ENCODE measurements around the gene LRMDA. TPM values are rescaled to one million over a fixed set of nuclear protein-coding genes. Genes with fewer than 3 reads are reported as not detected.

The LRMDA gene
- total RNA-seq, 1 experiment from 2014 or later = not detected

DNA sequence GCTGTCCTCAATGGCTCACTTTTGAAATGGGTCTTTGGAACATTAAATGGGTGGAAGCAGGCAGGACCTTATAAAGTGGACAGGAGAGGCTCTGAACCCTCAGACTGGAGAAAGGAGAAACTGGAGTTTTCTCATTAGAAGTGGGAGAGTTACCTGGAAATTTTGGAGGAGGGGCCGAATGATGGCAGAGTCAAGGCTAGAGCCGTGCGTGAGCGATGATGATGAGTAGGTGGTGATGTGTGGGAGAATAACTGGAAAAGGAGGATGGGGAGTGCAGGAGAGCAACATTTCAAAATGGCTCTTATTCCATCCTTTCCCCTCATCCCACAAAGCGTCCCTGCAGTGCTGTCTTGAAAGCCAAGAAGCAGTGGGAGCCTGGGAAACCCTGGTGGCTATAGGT, 274.0 kb downstream of the LRMDA start:
- no peak overlapping the region for H3K4me3 ChIP-seq (ENCODE audit: low read length)
- no peak for DNase-seq
- H3K79me2 ChIP-seq (ENCODE audit: low read length) = no peaks in the 10 kb centered on the region
- H3K4me1 ChIP-seq (ENCODE audit: low read length) = no peaks in the 10 kb centered on the region
- no peaks in the 10 kb centered on the region for H4K20me1 ChIP-seq (ENCODE audit: insufficient read depth, low read depth, low read length)
- H3K9me2 ChIP-seq (replicated peaks; ENCODE audit: insufficient read depth, low read length) = no peaks in the 10 kb centered on the region
- no peaks in the 10 kb centered on the region for H3K27me3 ChIP-seq (ENCODE audit: low read length)
- H3K36me3 ChIP-seq (ENCODE audit: insufficient read depth, low read length) = no peaks in the 10 kb centered on the region
- no peak overlapping the region for H3K4me2 ChIP-seq (ENCODE audit: low read depth, low read length, poor library complexity, severe bottlenecking)
- H2AFZ ChIP-seq (ENCODE audit: low read length) = no peak overlapping the region
- H3K27ac ChIP-seq (ENCODE audit: low read length) = no peak overlapping the region
- H3K9ac ChIP-seq (ENCODE audit: low read length) = no peak overlapping the region
- H3K9me3 ChIP-seq (ENCODE audit: low read length) = no peaks in the 10 kb centered on the region

- no peaks in the 10 kb centered on the region for H3K36me3 ChIP-seq (ENCODE audit: insufficient read depth, low read length)
- H3K4me3 ChIP-seq (ENCODE audit: low read length) = no peak overlapping the region
- H3K9me2 ChIP-seq (replicated peaks; ENCODE audit: insufficient read depth, low read length) = no peaks in the 10 kb centered on the region
- no peak overlapping the region for H2AFZ ChIP-seq (ENCODE audit: low read length)
- H4K20me1 ChIP-seq (ENCODE audit: insufficient read depth, low read depth, low read length) = no peaks in the 10 kb centered on the region
- no peaks in the 10 kb centered on the region for H3K9me3 ChIP-seq (ENCODE audit: low read length)
- no peaks in the 10 kb centered on the region for H3K79me2 ChIP-seq (ENCODE audit: low read length)
- no peak overlapping the region for H3K4me2 ChIP-seq (ENCODE audit: low read depth, low read length, poor library complexity, severe bottlenecking)
- no peak overlapping the region for H3K27ac ChIP-seq (ENCODE audit: low read length)
- no peaks in the 10 kb centered on the region for H3K4me1 ChIP-seq (ENCODE audit: low read length)
- no peaks in the 10 kb centered on the region for H3K27me3 ChIP-seq (ENCODE audit: low read length)
- no peak overlapping the region for H3K9ac ChIP-seq (ENCODE audit: low read length)
- DNase-seq = no peak
Measured at GRCh38 chr10:75707080-75707840, 275.8 kb downstream of the LRMDA start.

- no peaks in the 10 kb centered on the region for H3K9me3 ChIP-seq (ENCODE audit: low read length)
- H3K79me2 ChIP-seq (ENCODE audit: low read length) = no peaks in the 10 kb centered on the region
- H3K9ac ChIP-seq (ENCODE audit: low read length) = no peak overlapping the region
- no peak for DNase-seq
- H3K27me3 ChIP-seq (ENCODE audit: low read length) = no peaks in the 10 kb centered on the region
- no peaks in the 10 kb centered on the region for H3K9me2 ChIP-seq (replicated peaks; ENCODE audit: insufficient read depth, low read length)
- H3K4me3 ChIP-seq (ENCODE audit: low read length) = no peak overlapping the region
- H3K4me2 ChIP-seq (ENCODE audit: low read depth, low read length, poor library complexity, severe bottlenecking) = no peak overlapping the region
- H3K36me3 ChIP-seq (ENCODE audit: insufficient read depth, low read length) = no peaks in the 10 kb centered on the region
- no peaks in the 10 kb centered on the region for H3K4me1 ChIP-seq (ENCODE audit: low read length)
- H4K20me1 ChIP-seq (ENCODE audit: insufficient read depth, low read depth, low read length) = no peaks in the 10 kb centered on the region
- H2AFZ ChIP-seq (ENCODE audit: low read length) = no peak overlapping the region
- H3K27ac ChIP-seq (ENCODE audit: low read length) = no peak overlapping the region
Measured at GRCh38 chr10:75708060-75708459, 276.6 kb downstream of the LRMDA start.

- Histone ChIP-seq H3K4me1 (ENCODE audit: low read length) (no peaks in the 10 kb centered on the region), H3K4me3 (ENCODE audit: low read length) (no peak overlapping the region), H3K9me3 (ENCODE audit: low read length) (no peaks in the 10 kb centered on the region), H3K4me2 (ENCODE audit: low read depth, low read length, poor library complexity, severe bottlenecking) (no peak overlapping the region), H3K79me2 (ENCODE audit: low read length) (no peaks in the 10 kb centered on the region), H3K27ac (ENCODE audit: low read length) (no peak overlapping the region), H3K9me2 (replicated peaks; ENCODE audit: insufficient read depth, low read length) (no peaks in the 10 kb centered on the region), H3K36me3 (ENCODE audit: insufficient read depth, low read length) (no peaks in the 10 kb centered on the region), H4K20me1 (ENCODE audit: insufficient read depth, low read depth, low read length) (no peaks in the 10 kb centered on the region), H2AFZ (ENCODE audit: low read length) (no peak overlapping the region), H3K9ac (ENCODE audit: low read length) (no peak overlapping the region), H3K27me3 (ENCODE audit: low read length) (no peaks in the 10 kb centered on the region)
- DNase-seq = no peak
Measured at GRCh38 chr10:75709245-75709644, 277.8 kb downstream of the LRMDA start.

GRCh38 chr10:75709811-75710210, 278.4 kb downstream of the LRMDA start:
- Histone ChIP-seq H3K4me3 (ENCODE audit: low read length) (no peak overlapping the region), H2AFZ (ENCODE audit: low read length) (no peak overlapping the region), H3K27ac (ENCODE audit: low read length) (no peak overlapping the region), H3K9ac (ENCODE audit: low read length) (no peak overlapping the region), H3K9me2 (replicated peaks; ENCODE audit: insufficient read depth, low read length) (no peaks in the 10 kb centered on the region), H3K4me2 (ENCODE audit: low read depth, low read length, poor library complexity, severe bottlenecking) (no peak overlapping the region), H3K36me3 (ENCODE audit: insufficient read depth, low read length) (no peaks in the 10 kb centered on the region), H4K20me1 (ENCODE audit: insufficient read depth, low read depth, low read length) (no peaks in the 10 kb centered on the region), H3K4me1 (ENCODE audit: low read length) (no peaks in the 10 kb centered on the region), H3K79me2 (ENCODE audit: low read length) (no peaks in the 10 kb centered on the region), H3K27me3 (ENCODE audit: low read length) (no peaks in the 10 kb centered on the region), H3K9me3 (ENCODE audit: low read length) (no peaks in the 10 kb centered on the region)
- DNase-seq = no peak

- no peak overlapping the region for H3K4me3 ChIP-seq (ENCODE audit: low read length)
- H3K4me1 ChIP-seq (ENCODE audit: low read length) = no peaks in the 10 kb centered on the region
- no peaks in the 10 kb centered on the region for H3K79me2 ChIP-seq (ENCODE audit: low read length)
- H3K9me3 ChIP-seq (ENCODE audit: low read length) = no peaks in the 10 kb centered on the region
- H3K36me3 ChIP-seq (ENCODE audit: insufficient read depth, low read length) = no peaks in the 10 kb centered on the region
- no peak overlapping the region for H2AFZ ChIP-seq (ENCODE audit: low read length)
- H3K27ac ChIP-seq (ENCODE audit: low read length) = no peak overlapping the region
- H3K4me2 ChIP-seq (ENCODE audit: low read depth, low read length, poor library complexity, severe bottlenecking) = no peak overlapping the region
- H3K9me2 ChIP-seq (replicated peaks; ENCODE audit: insufficient read depth, low read length) = no peaks in the 10 kb centered on the region
- DNase-seq = no peak
- no peak overlapping the region for H3K9ac ChIP-seq (ENCODE audit: low read length)
- no peaks in the 10 kb centered on the region for H3K27me3 ChIP-seq (ENCODE audit: low read length)
- H4K20me1 ChIP-seq (ENCODE audit: insufficient read depth, low read depth, low read length) = no peaks in the 10 kb centered on the region
Measured at GRCh38 chr10:75712242-75712880, 280.9 kb downstream of the LRMDA start.

GRCh38 chr10:75716506-75716905, 285.1 kb downstream of the LRMDA start:
- Histone ChIP-seq H3K27me3 (ENCODE audit: low read length) (no peaks in the 10 kb centered on the region), H3K9me3 (ENCODE audit: low read length) (no peaks in the 10 kb centered on the region), H2AFZ (ENCODE audit: low read length) (no peak overlapping the region), H3K79me2 (ENCODE audit: low read length) (no peaks in the 10 kb centered on the region), H3K36me3 (ENCODE audit: insufficient read depth, low read length) (no peaks in the 10 kb centered on the region), H3K4me1 (ENCODE audit: low read length) (no peaks in the 10 kb centered on the region), H4K20me1 (ENCODE audit: insufficient read depth, low read depth, low read length) (no peaks in the 10 kb centered on the region), H3K4me3 (ENCODE audit: low read length) (no peak overlapping the region), H3K27ac (ENCODE audit: low read length) (no peak overlapping the region), H3K9ac (ENCODE audit: low read length) (no peak overlapping the region), H3K9me2 (replicated peaks; ENCODE audit: insufficient read depth, low read length) (no peaks in the 10 kb centered on the region), H3K4me2 (ENCODE audit: low read depth, low read length, poor library complexity, severe bottlenecking) (no peak overlapping the region)
- DNase-seq = no peak

- Histone ChIP-seq H3K4me1 (ENCODE audit: low read length) (no peaks in the 10 kb centered on the region), H3K27me3 (ENCODE audit: low read length) (no peaks in the 10 kb centered on the region), H3K9me2 (replicated peaks; ENCODE audit: insufficient read depth, low read length) (no peaks in the 10 kb centered on the region), H3K9ac (ENCODE audit: low read length) (no peak overlapping the region), H4K20me1 (ENCODE audit: insufficient read depth, low read depth, low read length) (no peaks in the 10 kb centered on the region), H3K9me3 (ENCODE audit: low read length) (no peaks in the 10 kb centered on the region), H3K4me2 (ENCODE audit: low read depth, low read length, poor library complexity, severe bottlenecking) (no peak overlapping the region), H3K27ac (ENCODE audit: low read length) (no peak overlapping the region), H3K4me3 (ENCODE audit: low read length) (no peak overlapping the region), H3K36me3 (ENCODE audit: insufficient read depth, low read length) (no peaks in the 10 kb centered on the region), H2AFZ (ENCODE audit: low read length) (no peak overlapping the region), H3K79me2 (ENCODE audit: low read length) (no peaks in the 10 kb centered on the region)
- DNase-seq = no peak
Measured at GRCh38 chr10:75717126-75717916, 285.9 kb downstream of the LRMDA start.
